HG03469 (cell line): ENCODE data around the gene IGFBP2.
A peak's percentile ranks its signal among the peaks of the same experiment; 100 is the strongest.
"Not testable (repeated sequence)": the region's sequence is repeated elsewhere in the genome, so short reads cannot be mapped to it uniquely, and the experiment has no call there.

ENCODE experiments used
- ATAC-seq: cut with Tn5 transposase; IDR thresholded peaks from one replicate; pipeline ENCODE4 v1.9.1; 2021; ENCODE audit warnings: mild to moderate bottlenecking, moderate library complexity, moderate number of reproducible peaks; ENCODE audit not compliant: unreplicated experiment

IGFBP2 gene

DNA sequence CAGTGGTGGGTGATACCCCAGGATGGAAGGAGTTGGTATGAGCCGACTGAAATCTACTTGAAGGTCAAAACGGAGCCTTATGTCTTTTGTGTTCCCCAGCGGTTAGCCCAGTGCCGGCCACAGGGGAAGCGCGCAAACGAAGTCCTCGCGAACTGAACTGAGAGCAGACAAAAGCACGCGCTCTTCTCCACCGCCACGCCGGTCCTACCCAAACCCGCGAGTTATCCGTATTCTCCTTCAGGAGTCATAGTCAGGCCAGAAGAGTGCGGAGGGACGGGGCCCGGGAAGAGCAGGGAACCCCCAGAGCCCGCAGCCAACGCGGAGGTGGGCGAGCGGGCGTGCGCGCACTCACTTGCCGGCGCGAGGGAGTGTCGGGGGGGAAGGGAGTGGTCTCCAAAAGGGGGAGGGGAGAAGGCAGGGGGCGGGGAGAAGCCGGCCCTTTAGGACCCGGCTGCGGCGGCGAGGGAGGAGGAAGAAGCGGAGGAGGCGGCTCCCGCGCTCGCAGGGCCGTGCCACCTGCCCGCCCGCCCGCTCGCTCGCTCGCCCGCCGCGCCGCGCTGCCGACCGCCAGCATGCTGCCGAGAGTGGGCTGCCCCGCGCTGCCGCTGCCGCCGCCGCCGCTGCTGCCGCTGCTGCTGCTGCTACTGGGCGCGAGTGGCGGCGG is at the start of gene IGFBP2:
IGFBP2 (plus strand) TSS at position 469 of the 664 bp plus-strand sequence; CDS start at position 573, 104 bp downstream.
- ATAC-seq, result no peak

DNA sequence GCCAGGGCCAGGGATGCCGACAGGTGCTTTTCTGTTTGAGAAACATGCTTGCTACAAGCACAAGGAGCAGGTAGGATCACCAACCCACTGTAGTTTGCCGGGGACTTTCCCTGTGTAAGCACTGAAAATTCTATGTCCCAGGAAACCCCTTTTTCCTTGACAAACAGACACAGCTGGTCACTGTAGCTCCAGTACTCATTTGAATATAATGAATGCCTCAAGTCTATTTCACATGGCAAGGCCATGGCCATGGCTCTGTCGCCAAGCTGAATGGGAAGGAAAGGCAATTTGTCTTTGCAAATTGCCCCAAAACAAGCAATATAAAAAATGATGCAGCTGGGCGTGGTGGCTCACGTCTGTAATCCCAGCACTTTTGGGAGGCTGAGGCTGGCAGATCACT is 49.6 kb upstream of the IGFBP2 start:
- no peak for ATAC-seq

GRCh38 chr2:216584112-216584511 is 49.1 kb upstream of the IGFBP2 start:
- no peak for ATAC-seq

GRCh38 chr2:216585441-216585840 is 47.8 kb upstream of the IGFBP2 start:
- no peak for ATAC-seq

GRCh38 chr2:216588861-216589710 is 44.1 kb upstream of the IGFBP2 start:
- no peak for ATAC-seq

GRCh38 chr2:216589791-216590190 is 43.4 kb upstream of the IGFBP2 start:
- ATAC-seq, result no peak

GRCh38 chr2:216590780-216591179 is 42.4 kb upstream of the IGFBP2 start:
- no peak for ATAC-seq

- no peak for ATAC-seq
Measured at GRCh38 chr2:216591480-216591879, 41.7 kb upstream of the IGFBP2 start.

- ATAC-seq, result no peak
Measured at GRCh38 chr2:216594081-216594480, 39.1 kb upstream of the IGFBP2 start.

- ATAC-seq, result no peak
Measured at GRCh38 chr2:216596236-216596979, 36.8 kb upstream of the IGFBP2 start.

DNA sequence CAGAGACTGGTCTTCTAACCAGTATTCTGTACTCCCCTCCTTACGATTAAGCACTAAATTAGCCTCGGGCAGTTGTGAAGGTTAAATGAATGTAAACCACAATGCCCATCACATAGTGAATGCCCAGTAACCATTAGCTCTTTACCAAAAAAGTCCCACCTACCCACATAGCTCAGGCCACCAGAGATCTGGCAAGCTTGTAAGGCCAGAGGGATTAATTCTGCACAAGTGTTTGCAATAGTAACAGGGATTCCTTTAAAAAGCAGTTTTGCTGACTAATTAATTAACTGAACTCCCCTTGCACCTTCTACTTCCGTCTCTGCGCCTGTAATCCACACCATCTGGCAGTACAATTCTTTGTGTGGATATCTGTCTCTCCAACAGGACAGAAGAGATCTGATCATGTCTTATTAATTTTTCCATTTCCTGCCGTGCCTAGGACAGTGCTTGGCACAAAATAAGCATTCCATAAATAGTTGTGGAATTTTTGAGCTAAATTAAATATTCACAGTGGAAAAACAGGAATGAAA is 36.2 kb upstream of the IGFBP2 start:
- no peak for ATAC-seq

- ATAC-seq, result not testable (repeated sequence)
Measured at GRCh38 chr2:216597825-216598224, 35.4 kb upstream of the IGFBP2 start.

- ATAC-seq, result no peak
Measured at GRCh38 chr2:216601632-216602409, 31.4 kb upstream of the IGFBP2 start.

DNA sequence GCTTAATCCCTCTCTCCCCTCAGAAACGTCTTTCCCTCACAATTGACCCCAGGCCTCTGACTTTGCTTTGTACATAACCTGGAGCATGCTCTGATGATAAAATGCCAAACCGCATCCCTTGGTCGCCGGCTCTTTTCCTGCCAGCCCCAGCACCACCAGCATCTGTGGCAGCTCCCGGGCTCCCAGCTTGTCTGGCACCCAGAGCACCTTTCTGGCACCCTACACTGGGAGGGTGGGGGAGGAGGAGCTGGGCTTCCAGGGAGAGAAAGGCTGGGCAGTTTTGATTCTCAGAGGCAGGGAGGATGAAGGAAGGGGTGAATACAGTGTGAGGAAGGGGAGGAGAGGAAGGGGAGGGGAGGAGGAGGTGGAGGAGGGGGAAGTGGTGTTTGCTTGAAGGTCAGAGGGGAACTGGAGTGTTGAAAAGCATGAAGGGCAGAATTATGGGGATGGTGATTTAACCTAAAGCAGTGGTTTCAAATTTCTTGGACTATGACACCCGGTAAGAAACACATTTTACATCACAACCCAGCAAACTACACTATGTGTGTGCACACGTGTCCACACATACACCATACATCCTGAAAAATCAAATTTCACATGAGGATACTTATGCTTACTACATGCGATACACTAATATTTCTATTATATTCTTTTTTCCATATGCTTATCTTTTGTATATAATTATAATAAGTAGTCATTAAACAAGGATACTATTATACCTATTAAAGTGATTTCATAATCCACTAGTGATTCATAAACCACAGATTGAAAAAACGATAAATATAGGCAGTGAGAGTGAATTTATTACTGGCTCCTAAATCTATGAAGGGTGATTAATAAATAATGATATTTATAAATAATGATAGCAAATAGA is 30.0 kb upstream of the IGFBP2 start:
- ATAC-seq, result no peak

GRCh38 chr2:216603884-216604245 is 29.4 kb upstream of the IGFBP2 start:
- ATAC-seq, result no peak

DNA sequence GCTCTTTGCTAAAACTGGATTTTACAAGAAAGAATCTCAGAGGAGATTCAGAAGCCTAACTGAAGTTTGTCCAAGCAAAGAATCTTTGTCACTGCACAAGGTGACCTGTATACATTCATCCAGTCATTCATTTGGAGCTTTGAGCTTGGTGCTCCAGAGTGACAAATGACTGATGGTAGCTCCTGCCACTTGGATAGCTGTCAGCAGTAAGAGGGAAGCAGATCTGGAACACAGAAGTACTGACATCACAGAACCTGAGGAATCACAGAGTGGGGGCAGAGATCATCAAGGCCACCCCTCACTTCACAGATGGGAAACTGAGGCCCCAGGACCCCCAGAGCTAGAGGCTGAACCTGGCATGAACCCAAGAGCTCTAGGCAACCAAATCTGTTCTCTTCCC is 28.8 kb upstream of the IGFBP2 start:
- ATAC-seq, result no peak

- ATAC-seq, result peak; percentile 85
Measured at GRCh38 chr2:216606551-216607276, 26.5 kb upstream of the IGFBP2 start.

GRCh38 chr2:216607277-216607560 is 26.0 kb upstream of the IGFBP2 start:
- ATAC-seq, result no peak

GRCh38 chr2:216608525-216608924 is 24.7 kb upstream of the IGFBP2 start:
- no peak for ATAC-seq
